HG02571 (cell line): ENCODE measurements around the gene SSX1.
"Not testable (repeated sequence)": the region's sequence is repeated elsewhere in the genome, so short reads cannot be mapped to it uniquely, and the experiment has no call there.

Experiments
- ATAC-seq: cut with Tn5 transposase; IDR thresholded peaks from one replicate; pipeline ENCODE4 v1.9.1; 2021; ENCODE audit warnings: mild to moderate bottlenecking, moderate library complexity; ENCODE audit not compliant: unreplicated experiment

The SSX1 gene

GRCh38 chrX:48255062-48255796 is at the start of gene SSX1:
Gene SSX1, plus strand, starts transcription at chrX:48255392. Its CDS starts 1,850 bp downstream, at chrX:48257242.
- not testable (repeated sequence) for ATAC-seq

- ATAC-seq = not testable (repeated sequence)
These were observed 40.9 kb upstream of the SSX1 start for GRCh38 chrX:48214341-48214740.

- not testable (repeated sequence) for ATAC-seq
These were observed 31.0 kb upstream of the SSX1 start for GRCh38 chrX:48224196-48224595.

- not testable (repeated sequence) for ATAC-seq
These were observed 2.2 kb upstream of the SSX1 start for GRCh38 chrX:48252945-48253344.

- not testable (repeated sequence) for ATAC-seq
These were observed 19.2 kb downstream of the SSX1 start for GRCh38 chrX:48274365-48274764.

GRCh38 chrX:48278958-48279357 is 23.8 kb downstream of the SSX1 start:
- no peak for ATAC-seq

GRCh38 chrX:48280729-48281128 is 25.5 kb downstream of the SSX1 start:
- not testable (repeated sequence) for ATAC-seq

GRCh38 chrX:48306175-48306574 is 51.0 kb downstream of the SSX1 start:
- no peak for ATAC-seq

- ATAC-seq = not testable (repeated sequence)
These were observed 58.8 kb downstream of the SSX1 start for GRCh38 chrX:48313996-48314395.
